WTC11 (cell line): ENCODE results near the gene ROBO1. TPM values are rescaled to one million over a fixed set of nuclear protein-coding genes. Genes with fewer than 3 reads are reported as not detected.
A peak's percentile ranks its signal among the peaks of the same experiment; 100 is the strongest.

Experiments
- ATAC-seq: fragments of 200-7000 bp; cut with Tn5 transposase; 2 replicates; pipeline ENCODE4 v1.10.0; 2021; ENCODE audit warnings: mild to moderate bottlenecking, moderate library complexity
- CTCF ChIA-PET: fragments of 300-600 bp; sonication (Branson Sonifier 250); formaldehyde crosslinking; loops from one replicate; lab custom pipeline; 2021; ENCODE audit warnings: antibody characterized with exemption; lab: Charles Lee
- POLR2A ChIA-PET: fragments of 350-600 bp; sonication (Branson Sonifier 250); formaldehyde crosslinking; loops from one replicate; lab custom pipeline; 2021; ENCODE audit warnings: antibody characterized with exemption; lab: Charles Lee
- DNase-seq: peaks from one replicate; pipeline ENCODE4 v3.0.0; 2021; ENCODE audit warnings: low spot score
- H3K27ac Mint-ChIP-seq: 2 replicates; pipeline ENCODE4 v1.8.0; 2021; ENCODE audit warnings: mixed read lengths
- H3K27me3 Mint-ChIP-seq: 2 replicates; pipeline ENCODE4 v1.8.0; 2021; ENCODE audit warnings: low read depth, mild to moderate bottlenecking, moderate library complexity, mixed read lengths
- H3K36me3 Mint-ChIP-seq: 2 replicates; pipeline ENCODE4 v1.8.0; 2021; ENCODE audit warnings: mixed read lengths
- H3K4me1 Mint-ChIP-seq: 2 replicates; pipeline ENCODE4 v1.8.0; 2022; ENCODE audit warnings: mixed read lengths
- H3K4me3 Mint-ChIP-seq: 2 replicates; pipeline ENCODE4 v1.8.0; 2021; ENCODE audit warnings: mild to moderate bottlenecking, moderate library complexity, mixed read lengths
- H3K9me3 Mint-ChIP-seq: 2 replicates; pipeline ENCODE4 v1.8.0; 2021; ENCODE audit warnings: mixed read lengths
- ATF3 ChIP-seq: sonication (generic); formaldehyde crosslinking; conservative IDR thresholded peaks from 2 replicates; pipeline ENCODE4 v1.8.1; 2022; ENCODE audit warnings: mild to moderate bottlenecking, missing genetic modification reagents
- CDX4 ChIP-seq: fragments of 250-450 bp; sonication (Bioruptor Pico); IDR thresholded peaks from 2 replicates; pipeline ENCODE4 v1.9.0; 2021; ENCODE audit warnings: moderate library complexity, mild to moderate bottlenecking, inconsistent platforms, borderline replicate concordance
- GABPB1 ChIP-seq: sonication (generic); formaldehyde crosslinking; IDR thresholded peaks from 2 replicates; pipeline ENCODE4 v1.8.1; 2023; ENCODE audit warnings: mild to moderate bottlenecking, missing genetic modification reagents
- KAT7 ChIP-seq: sonication (generic); formaldehyde crosslinking; IDR thresholded peaks from 2 replicates; pipeline ENCODE4 v1.8.1; 2023; ENCODE audit warnings: missing genetic modification reagents, mild to moderate bottlenecking, borderline replicate concordance
- MAX ChIP-seq: sonication (generic); formaldehyde crosslinking; IDR thresholded peaks from 2 replicates; pipeline ENCODE4 v1.8.0; 2022; ENCODE audit warnings: mild to moderate bottlenecking, missing genetic modification reagents
- NR2C2 ChIP-seq: sonication (generic); formaldehyde crosslinking; IDR thresholded peaks from 2 replicates; pipeline ENCODE4 v1.8.0; 2022; ENCODE audit warnings: mild to moderate bottlenecking, missing genetic modification reagents
- NR3C1 ChIP-seq: sonication (generic); formaldehyde crosslinking; conservative IDR thresholded peaks from 2 replicates; pipeline ENCODE4 v1.8.1; 2023; ENCODE audit warnings: low read depth, mild to moderate bottlenecking, missing genetic modification reagents
- SMAD4 ChIP-seq: sonication (generic); formaldehyde crosslinking; IDR thresholded peaks from 2 replicates; pipeline ENCODE4 v1.8.0; 2022; ENCODE audit warnings: mild to moderate bottlenecking, missing genetic modification reagents
- TP53 ChIP-seq: sonication (generic); formaldehyde crosslinking; IDR thresholded peaks from 2 replicates; pipeline ENCODE4 v1.8.1; 2023; ENCODE audit warnings: mild to moderate bottlenecking, missing genetic modification reagents
- USF1 ChIP-seq: sonication (generic); formaldehyde crosslinking; IDR thresholded peaks from 2 replicates; pipeline ENCODE4 v1.8.0; 2022; ENCODE audit warnings: mild to moderate bottlenecking, missing genetic modification reagents
- ZNF263 ChIP-seq: sonication (generic); formaldehyde crosslinking; IDR thresholded peaks from 2 replicates; pipeline ENCODE4 v1.8.1; 2022; ENCODE audit warnings: low read depth, mild to moderate bottlenecking, moderate library complexity, missing genetic modification reagents
- ZNF281 ChIP-seq: sonication (generic); formaldehyde crosslinking; IDR thresholded peaks from 2 replicates; pipeline ENCODE4 v1.8.0; 2023; ENCODE audit warnings: mild to moderate bottlenecking, missing genetic modification reagents
- ZNF416 ChIP-seq: fragments of 250-450 bp; sonication (Bioruptor Pico); IDR thresholded peaks from 2 replicates; pipeline ENCODE4 v1.9.0; 2021; ENCODE audit warnings: mild to moderate bottlenecking, inconsistent platforms
- ZNF425 ChIP-seq: fragments of 250-450 bp; sonication (Bioruptor Pico); conservative IDR thresholded peaks from 2 replicates; pipeline ENCODE4 v1.9.0; 2021; ENCODE audit warnings: mild to moderate bottlenecking
- ZNF512 ChIP-seq: sonication (generic); formaldehyde crosslinking; IDR thresholded peaks from 2 replicates; pipeline ENCODE4 v1.8.1; 2022; ENCODE audit warnings: missing genetic modification reagents, borderline replicate concordance
- ZNF532 ChIP-seq: fragments of 250-450 bp; sonication (Bioruptor Pico); IDR thresholded peaks from 2 replicates; pipeline ENCODE4 v1.9.0; 2021; ENCODE audit warnings: mild to moderate bottlenecking, borderline replicate concordance
- ZNF671 ChIP-seq: fragments of 250-450 bp; sonication (Bioruptor Pico); IDR thresholded peaks from 2 replicates; pipeline ENCODE4 v1.8.0; 2021; ENCODE audit warnings: mild to moderate bottlenecking
- total RNA-seq: library from RNA; stranded (reverse); gene quantifications from 3 replicates; pipeline ENCODE4 v1.2.3, GENCODE V29; 2021
- TF ChIP-seq, protein P1 (sequence below): fragments of 250-450 bp; sonication (Bioruptor Pico); IDR thresholded peaks from 2 replicates; pipeline ENCODE4 v1.9.0; 2021; ENCODE audit warnings: mild to moderate bottlenecking
- TF ChIP-seq, protein P2 (sequence below): sonication (generic); formaldehyde crosslinking; conservative IDR thresholded peaks from 2 replicates; pipeline ENCODE4 v1.8.1; 2023; ENCODE audit warnings: mild to moderate bottlenecking, low read depth, missing genetic modification reagents, moderate library complexity

Gene ROBO1
- total RNA-seq, 1 experiment from 2014 or later, result 90.9 TPM

- Mint-ChIP-seq H3K36me3 (no peaks in the 10 kb centered on the region), H3K27me3 (no peaks in the 10 kb centered on the region), H3K4me1 (peaks cover 11% of the 10 kb centered on the region; the same call in 1 of the 2 replicates), H3K9me3 (no peaks in the 10 kb centered on the region), H3K4me3 (no peak overlapping the region)
- ChIA-PET POLR2A (no interaction called here), CTCF (no interaction called here)
- DNase-seq (no peak), ATAC-seq (no peak)
- TF ChIP-seq USF1, result no peak
- no peak for TF ChIP-seq GABPB1 (CRISPR knock-in tag)
- no peak for TF ChIP-seq ZNF671 (CRISPR knock-in tag)
- no peak for TF ChIP-seq MAX
- no peak for TF ChIP-seq CDX4 (CRISPR knock-in tag)
- no peak for TF ChIP-seq KAT7 (CRISPR knock-in tag)
- TF ChIP-seq NR3C1, result no peak
- no peak for TF ChIP-seq ZNF425
- no peak for TF ChIP-seq TP53 (CRISPR knock-in tag)
- no peak for TF ChIP-seq NR2C2 (CRISPR knock-in tag)
- no peak for TF ChIP-seq ZNF263 (CRISPR knock-in tag)
- TF ChIP-seq, all 79 proteins: peak for 0
- H3K27ac Mint-ChIP-seq, result no peak overlapping the region
These were observed 740.2 kb downstream of the ROBO1 start for GRCh38 chr3:79027593-79027992.

DNA sequence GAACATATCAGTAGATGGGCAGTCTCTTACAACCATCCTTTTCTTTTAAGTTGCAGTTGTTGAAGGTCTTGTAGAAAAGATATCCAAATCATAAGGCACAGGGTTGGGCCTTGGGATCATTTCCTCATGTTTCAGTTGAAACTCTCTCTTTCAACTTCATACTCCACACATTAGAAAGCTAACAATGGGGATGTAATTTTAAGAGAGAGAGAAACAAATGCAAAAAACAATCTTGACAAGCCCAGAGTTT lies 747.9 kb downstream of the ROBO1 start:
- no peaks in the 10 kb centered on the region for H3K27me3 Mint-ChIP-seq
- H3K4me1 Mint-ChIP-seq, result peaks cover 28% of the 10 kb centered on the region
- ChIA-PET CTCF (interaction anchor here (1.0 to 1.6 kb wide), 4 partner anchors 66 to 374 kb away, joined by 4 to 5 read pairs (median 4); no protein-coding TSS in a partner anchor), POLR2A (no interaction called here)
- ATAC-seq (no peak), DNase-seq (no peak)
- H3K36me3 Mint-ChIP-seq, result no peaks in the 10 kb centered on the region
- no peaks in the 10 kb centered on the region for H3K9me3 Mint-ChIP-seq
- H3K4me3 Mint-ChIP-seq, result no peak overlapping the region
- peak overlapping the region; percentile 99 for H3K27ac Mint-ChIP-seq
- TF ChIP-seq MAX (no peak), ZNF532 (no peak), ZNF416 (CRISPR knock-in tag) (no peak), ZNF512 (CRISPR knock-in tag) (no peak), ZNF281 (no peak), SMAD4 (CRISPR knock-in tag) (no peak), ATF3 (CRISPR knock-in tag) (no peak)
- TF ChIP-seq, protein P1, sequence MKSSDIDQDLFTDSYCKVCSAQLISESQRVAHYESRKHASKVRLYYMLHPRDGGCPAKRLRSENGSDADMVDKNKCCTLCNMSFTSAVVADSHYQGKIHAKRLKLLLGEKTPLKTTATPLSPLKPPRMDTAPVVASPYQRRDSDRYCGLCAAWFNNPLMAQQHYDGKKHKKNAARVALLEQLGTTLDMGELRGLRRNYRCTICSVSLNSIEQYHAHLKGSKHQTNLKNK, result no peak
- TF ChIP-seq, protein P2, sequence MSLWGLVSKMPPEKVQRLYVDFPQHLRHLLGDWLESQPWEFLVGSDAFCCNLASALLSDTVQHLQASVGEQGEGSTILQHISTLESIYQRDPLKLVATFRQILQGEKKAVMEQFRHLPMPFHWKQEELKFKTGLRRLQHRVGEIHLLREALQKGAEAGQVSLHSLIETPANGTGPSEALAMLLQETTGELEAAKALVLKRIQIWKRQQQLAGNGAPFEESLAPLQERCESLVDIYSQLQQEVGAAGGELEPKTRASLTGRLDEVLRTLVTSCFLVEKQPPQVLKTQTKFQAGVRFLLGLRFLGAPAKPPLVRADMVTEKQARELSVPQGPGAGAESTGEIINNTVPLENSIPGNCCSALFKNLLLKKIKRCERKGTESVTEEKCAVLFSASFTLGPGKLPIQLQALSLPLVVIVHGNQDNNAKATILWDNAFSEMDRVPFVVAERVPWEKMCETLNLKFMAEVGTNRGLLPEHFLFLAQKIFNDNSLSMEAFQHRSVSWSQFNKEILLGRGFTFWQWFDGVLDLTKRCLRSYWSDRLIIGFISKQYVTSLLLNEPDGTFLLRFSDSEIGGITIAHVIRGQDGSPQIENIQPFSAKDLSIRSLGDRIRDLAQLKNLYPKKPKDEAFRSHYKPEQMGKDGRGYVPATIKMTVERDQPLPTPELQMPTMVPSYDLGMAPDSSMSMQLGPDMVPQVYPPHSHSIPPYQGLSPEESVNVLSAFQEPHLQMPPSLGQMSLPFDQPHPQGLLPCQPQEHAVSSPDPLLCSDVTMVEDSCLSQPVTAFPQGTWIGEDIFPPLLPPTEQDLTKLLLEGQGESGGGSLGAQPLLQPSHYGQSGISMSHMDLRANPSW (CRISPR knock-in tag), result no peak
